OCI-LY7 (cell line): ENCODE measurements around the gene SLC25A47. TPM values are rescaled to one million over a fixed set of nuclear protein-coding genes. Genes with fewer than 3 reads are reported as not detected.
A peak's percentile ranks its signal among the peaks of the same experiment; 100 is the strongest.

Experiments used
- BruUV-seq: library from RNA; stranded (reverse); fragments of 400-500 nt; replicated peaks from 2 replicates; lab custom pipeline; 2021; lab: Mats Ljungman, UMichigan
- CTCF ChIA-PET: fragments of 300-600 bp; sonication (Branson Sonifier 250); formaldehyde crosslinking; loops from one replicate; lab custom pipeline; 2022; ENCODE audit warnings: antibody characterized with exemption; ENCODE audit not compliant: unreplicated experiment; lab: Charles Lee
- POLR2A ChIA-PET: fragments of 300-600 bp; sonication (Branson Sonifier 250); formaldehyde crosslinking; loops from one replicate; lab custom pipeline; 2022; ENCODE audit warnings: antibody characterized with exemption; lab: Charles Lee
- DNase-seq: peaks from one replicate; pipeline ENCODE4 v3.0.0-alpha.2; 2015; ENCODE audit warnings: low spot score
- H2AFZ ChIP-seq: fragments of 200-600 bp; sonication (generic), shearing (Covaris generic); 2 replicates; pipeline ENCODE4 v1.6.1; 2014; ENCODE audit warnings: mild to moderate bottlenecking, antibody characterized with exemption, low read length, moderate library complexity
- H3K27ac ChIP-seq: fragments of 200-600 bp; sonication (generic); 2 replicates; pipeline ENCODE4 v1.5.1; 2014; ENCODE audit warnings: mixed run types, low read depth, mild to moderate bottlenecking, moderate library complexity, low read length, inconsistent platforms; ENCODE audit not compliant: poor library complexity, severe bottlenecking
- H3K36me3 ChIP-seq: fragments of 200-600 bp; sonication (generic); 2 replicates; pipeline ENCODE4 v1.6.1; 2014; ENCODE audit warnings: mild to moderate bottlenecking, antibody characterized with exemption, low read length, moderate library complexity, mixed read lengths; ENCODE audit not compliant: insufficient read depth
- H3K4me1 ChIP-seq: fragments of 200-600 bp; sonication (generic); 2 replicates; pipeline ENCODE4 v1.5.1; 2014; ENCODE audit warnings: mild to moderate bottlenecking, low read length; ENCODE audit not compliant: insufficient read depth, poor library complexity, severe bottlenecking
- H3K4me2 ChIP-seq: fragments of 200-600 bp; sonication (generic); 2 replicates; pipeline ENCODE4 v1.6.1; 2014; ENCODE audit warnings: mild to moderate bottlenecking, low read length
- H3K4me3 ChIP-seq: fragments of 200-600 bp; sonication (generic); 2 replicates; pipeline ENCODE4 v1.5.1; 2014; ENCODE audit warnings: mild to moderate bottlenecking, low read depth, low read length; ENCODE audit not compliant: poor library complexity, severe bottlenecking
- H3K79me2 ChIP-seq: fragments of 200-600 bp; sonication (generic); 2 replicates; pipeline ENCODE4 v1.6.1; 2016; ENCODE audit warnings: low read depth, mild to moderate bottlenecking, low read length, moderate library complexity, mixed read lengths; ENCODE audit not compliant: insufficient read depth
- H3K9me2 ChIP-seq: fragments of 200-600 bp; sonication (generic); 2 replicates; pipeline ENCODE4 v1.6.1; 2016; ENCODE audit warnings: mild to moderate bottlenecking, low read length, mixed read lengths; ENCODE audit not compliant: insufficient read depth
- H3K9me3 ChIP-seq: fragments of 200-600 bp; sonication (generic); 2 replicates; pipeline ENCODE4 v1.6.1; 2014; ENCODE audit warnings: mild to moderate bottlenecking, mixed run types, low read length, mixed read lengths
- H4K20me1 ChIP-seq: fragments of 200-600 bp; sonication (generic); 2 replicates; pipeline ENCODE4 v1.6.1; 2014; ENCODE audit warnings: mild to moderate bottlenecking, antibody characterized with exemption, low read length, moderate library complexity, mixed read lengths; ENCODE audit not compliant: insufficient read depth
- EZH2phosphoT487 ChIP-seq: fragments of 200-600 bp; sonication (generic); IDR thresholded peaks from 2 replicates; pipeline ENCODE4 v1.6.1; 2018; ENCODE audit warnings: low read depth, borderline replicate concordance, mild to moderate bottlenecking, mixed run types, antibody characterized with exemption, low read length, moderate library complexity, mixed read lengths
- intact Hi-C: fragments of 100-400 bp; cut with micrococcal nuclease; formaldehyde crosslinking; loops from one replicate; pipeline ENCODE4 v1.10.0; 2022; ENCODE audit not compliant: unreplicated experiment
- total RNA-seq, 2 experiments: library from RNA; depleted of rRNA in 1 of 2; stranded (reverse); fragments of >200 nt in 1 of 2; shearing (Covaris generic) in 1 of 2; gene quantifications; 2 replicates each; pipeline ENCODE4 v1.2.3, GENCODE V29; 2014 to 2022
- TF ChIP-seq, protein P1 (sequence below): fragments of 200-600 bp; sonication (generic); conservative IDR thresholded peaks from 2 replicates; pipeline ENCODE4 v1.5.1; 2014; ENCODE audit warnings: mild to moderate bottlenecking, antibody characterized with exemption, low read length, moderate library complexity, mixed read lengths

SLC25A47 gene
- total RNA-seq, 2 experiments from 2014 or later = 0.44 TPM; not detected in 1

DNA sequence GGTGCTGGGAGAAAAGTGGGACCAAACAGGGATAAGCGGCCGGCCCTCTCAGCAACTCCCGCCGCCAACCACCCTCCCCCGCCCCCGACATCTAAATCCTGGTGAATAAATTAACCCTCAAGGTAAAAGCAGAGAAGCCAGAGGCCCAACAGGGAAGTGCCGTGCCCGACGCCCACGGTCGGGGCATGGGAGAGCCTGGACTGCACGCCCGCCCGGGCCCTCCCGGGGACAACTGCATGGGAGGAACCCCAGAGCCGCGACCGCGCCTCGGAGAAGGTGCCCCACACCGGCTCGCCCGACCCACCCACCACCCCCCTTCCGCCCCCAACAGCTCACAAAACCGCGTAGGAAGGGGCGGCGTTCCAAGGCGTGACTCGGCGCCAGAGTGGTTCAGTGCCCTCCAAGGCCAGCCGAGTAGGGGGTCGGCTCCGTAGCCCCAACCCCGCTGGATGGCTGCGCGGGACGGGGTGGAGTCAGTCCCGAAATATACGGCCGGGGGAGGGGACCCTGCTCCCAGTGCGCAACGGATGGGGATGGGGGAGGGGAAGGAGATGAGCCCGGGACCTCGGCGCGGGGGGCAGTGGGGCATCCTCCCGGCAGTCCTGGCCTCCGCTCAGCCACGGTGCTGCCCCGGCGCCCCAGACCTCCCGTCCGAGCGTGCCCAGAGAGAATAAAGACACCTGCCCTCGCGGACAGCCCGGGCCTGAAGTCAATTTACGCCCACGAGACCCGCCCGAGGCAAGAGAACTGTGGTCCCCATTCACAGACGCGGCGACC, 17.6 kb upstream of the SLC25A47 start:
- Histone ChIP-seq H3K9me2 (no peaks in the 10 kb centered on the region), H3K79me2 (no peaks in the 10 kb centered on the region), H3K9me3 (no peaks in the 10 kb centered on the region), H3K36me3 (no peaks in the 10 kb centered on the region), H2AFZ (peak overlapping the region; percentile 84), H3K4me1 (peaks cover 7% of the 10 kb centered on the region), H3K27ac (no peak overlapping the region), H3K4me2 (peak overlapping the region; percentile 83), H4K20me1 (no peaks in the 10 kb centered on the region), H3K4me3 (peak overlapping the region; percentile 75)
- peak; percentile 43 for DNase-seq
- ChIA-PET CTCF (no interaction called here), POLR2A (no interaction called here)
- no TSS peak for BruUV-seq
- no peak for TF ChIP-seq EZH2phosphoT487
- TF ChIP-seq, protein P1, sequence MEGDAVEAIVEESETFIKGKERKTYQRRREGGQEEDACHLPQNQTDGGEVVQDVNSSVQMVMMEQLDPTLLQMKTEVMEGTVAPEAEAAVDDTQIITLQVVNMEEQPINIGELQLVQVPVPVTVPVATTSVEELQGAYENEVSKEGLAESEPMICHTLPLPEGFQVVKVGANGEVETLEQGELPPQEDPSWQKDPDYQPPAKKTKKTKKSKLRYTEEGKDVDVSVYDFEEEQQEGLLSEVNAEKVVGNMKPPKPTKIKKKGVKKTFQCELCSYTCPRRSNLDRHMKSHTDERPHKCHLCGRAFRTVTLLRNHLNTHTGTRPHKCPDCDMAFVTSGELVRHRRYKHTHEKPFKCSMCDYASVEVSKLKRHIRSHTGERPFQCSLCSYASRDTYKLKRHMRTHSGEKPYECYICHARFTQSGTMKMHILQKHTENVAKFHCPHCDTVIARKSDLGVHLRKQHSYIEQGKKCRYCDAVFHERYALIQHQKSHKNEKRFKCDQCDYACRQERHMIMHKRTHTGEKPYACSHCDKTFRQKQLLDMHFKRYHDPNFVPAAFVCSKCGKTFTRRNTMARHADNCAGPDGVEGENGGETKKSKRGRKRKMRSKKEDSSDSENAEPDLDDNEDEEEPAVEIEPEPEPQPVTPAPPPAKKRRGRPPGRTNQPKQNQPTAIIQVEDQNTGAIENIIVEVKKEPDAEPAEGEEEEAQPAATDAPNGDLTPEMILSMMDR = no peak
- intact Hi-C loops = loop anchor here (2.0 kb wide), 1 partner anchor 71 kb away; the partner anchor contains the start of gene WDR25

DNA sequence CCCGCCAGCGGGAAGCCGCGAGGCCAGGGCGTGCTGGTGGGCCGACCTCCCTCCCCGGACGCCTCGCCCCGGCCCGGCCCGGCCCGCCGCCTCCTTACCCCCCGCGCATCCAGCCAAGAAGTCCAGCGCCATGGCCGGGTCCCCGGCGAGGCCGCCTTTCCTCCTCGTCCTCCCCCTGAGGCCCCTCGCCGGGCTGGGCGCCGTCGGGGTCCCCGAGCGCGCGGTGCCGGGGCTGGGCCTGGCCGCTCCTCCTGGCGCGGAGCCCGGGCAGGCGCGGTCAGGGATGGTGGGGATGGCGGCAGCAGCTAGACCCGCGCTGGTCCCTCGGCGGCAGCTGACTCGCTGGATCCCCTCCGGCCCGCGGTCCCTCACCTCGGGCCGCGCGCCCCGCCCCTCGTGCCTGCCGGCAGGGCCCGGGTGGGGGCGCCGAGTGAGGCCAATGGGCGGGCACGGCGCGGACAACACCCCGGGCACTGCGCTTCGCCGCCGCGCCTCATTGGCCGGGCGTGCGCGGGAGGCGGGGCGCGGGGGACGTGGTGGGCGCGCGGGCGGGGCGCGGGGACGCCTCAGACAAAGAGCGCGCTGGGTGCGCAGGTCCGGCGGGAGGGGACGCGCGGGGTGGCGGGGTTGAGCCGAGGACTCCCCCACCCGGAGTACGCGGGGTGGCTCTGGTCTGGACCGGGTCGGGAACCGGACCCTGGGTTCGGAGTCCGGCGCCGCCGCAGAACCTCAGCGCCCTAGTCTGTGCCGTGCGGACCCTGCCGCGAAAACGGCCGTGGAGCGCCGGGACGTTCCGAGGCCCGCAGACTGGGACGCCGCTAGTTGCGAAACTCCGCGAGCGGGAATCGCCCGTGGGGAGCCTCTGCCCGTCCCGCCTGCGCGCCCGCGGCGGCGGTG, 16.8 kb upstream of the SLC25A47 start, which contains the start of gene SLC25A29:
TSS of gene SLC25A29 (minus strand) at position 344 of the 897 bp plus-strand sequence. CDS start at position 132, 212 bp downstream.
- Histone ChIP-seq H3K4me1 (peaks cover 7% of the 10 kb centered on the region), H3K4me2 (peak within 1 kb of the TSS; percentile 83), H3K9me2 (no peaks in the 10 kb centered on the region), H4K20me1 (no peaks in the 10 kb centered on the region), H2AFZ (peak within 1 kb of the TSS; percentile 84), H3K79me2 (no peaks in the 10 kb centered on the region), H3K9me3 (no peaks in the 10 kb centered on the region), H3K36me3 (no peaks in the 10 kb centered on the region), H3K4me3 (peak within 1 kb of the TSS; percentile 75), H3K27ac (no peak within 1 kb of the TSS)
- DNase-seq = peak; percentile 88
- BruUV-seq = no TSS peak
- intact Hi-C loops = loop anchor here (2.0 kb wide), 1 partner anchor 70 kb away; the partner anchor contains the start of gene WDR25
- ChIA-PET POLR2A (no interaction called here), CTCF (no interaction called here)
- TF ChIP-seq, protein P1 = no peak
- TF ChIP-seq EZH2phosphoT487 = no peak
